ENCODE measurements around the gene SLC52A3. TPM values are rescaled to one million over a fixed set of nuclear protein-coding genes. Genes with fewer than 3 reads are reported as not detected.

The SLC52A3 gene
- total RNA-seq, 2 experiments from 2014 or later = not detected

GRCh38 chr20:787825-788224 lies 19.5 kb upstream of the SLC52A3 start:
- no peak overlapping the region for H3K27ac Mint-ChIP-seq
- no peaks in the 10 kb centered on the region for H3K36me3 Mint-ChIP-seq (ENCODE audit: low read depth)
- no peak overlapping the region for H3K4me3 Mint-ChIP-seq
- H3K9me3 Mint-ChIP-seq = peaks cover 20% of the 10 kb centered on the region
- DNase-seq = no peak
- peaks cover 14% of the 10 kb centered on the region for H3K27me3 Mint-ChIP-seq
- H3K4me1 Mint-ChIP-seq = no peaks in the 10 kb centered on the region
- POLR2A ChIA-PET = no interaction called here
- CTCF ChIA-PET = no interaction called here

GRCh38 chr20:779771-780170 lies 11.5 kb upstream of the SLC52A3 start:
- DNase-seq = no peak
- Mint-ChIP-seq H3K27me3 (peaks cover 8% of the 10 kb centered on the region), H3K4me1 (no peaks in the 10 kb centered on the region), H3K4me3 (no peak overlapping the region), H3K36me3 (ENCODE audit: low read depth) (no peaks in the 10 kb centered on the region), H3K9me3 (peaks cover 11% of the 10 kb centered on the region), H3K27ac (no peak overlapping the region)
- ChIA-PET POLR2A (no interaction called here), CTCF (no interaction called here)

GRCh38 chr20:776165-776564 lies 7.9 kb upstream of the SLC52A3 start:
- H3K9me3 Mint-ChIP-seq = no peaks in the 10 kb centered on the region
- peaks cover 8% of the 10 kb centered on the region for H3K27me3 Mint-ChIP-seq
- H3K4me1 Mint-ChIP-seq = no peaks in the 10 kb centered on the region
- DNase-seq = no peak
- ChIA-PET CTCF (interaction anchor here (1.1 kb wide), 1 partner anchor 331 kb away, joined by 3 read pairs; no protein-coding TSS in a partner anchor), POLR2A (no interaction called here)
- no peak overlapping the region for H3K4me3 Mint-ChIP-seq
- H3K36me3 Mint-ChIP-seq (ENCODE audit: low read depth) = no peaks in the 10 kb centered on the region
- no peak overlapping the region for H3K27ac Mint-ChIP-seq

- H3K27me3 Mint-ChIP-seq = peaks cover 8% of the 10 kb centered on the region
- no peaks in the 10 kb centered on the region for H3K9me3 Mint-ChIP-seq
- ChIA-PET POLR2A (no interaction called here), CTCF (interaction anchor here (1.7 kb wide), 1 partner anchor 37 kb away, joined by 3 read pairs; no protein-coding TSS in a partner anchor)
- DNase-seq = no peak
- no peaks in the 10 kb centered on the region for H3K36me3 Mint-ChIP-seq (ENCODE audit: low read depth)
- H3K27ac Mint-ChIP-seq = no peak overlapping the region
- no peaks in the 10 kb centered on the region for H3K4me1 Mint-ChIP-seq
- no peak overlapping the region for H3K4me3 Mint-ChIP-seq
Measured at GRCh38 chr20:775679-776135, 7.4 kb upstream of the SLC52A3 start.

- Mint-ChIP-seq H3K4me3 (no peak overlapping the region), H3K27ac (no peak overlapping the region), H3K27me3 (peaks cover 6% of the 10 kb centered on the region), H3K36me3 (ENCODE audit: low read depth) (no peaks in the 10 kb centered on the region), H3K9me3 (no peaks in the 10 kb centered on the region), H3K4me1 (no peaks in the 10 kb centered on the region)
- CTCF ChIA-PET = interaction anchor here (1.7 kb wide), 1 partner anchor 36 kb away, joined by 3 read pairs; no protein-coding TSS in a partner anchor
- no peak for DNase-seq
- POLR2A ChIA-PET = no interaction called here
Measured at GRCh38 chr20:774660-775057, 6.4 kb upstream of the SLC52A3 start.

- no peak for DNase-seq
- no peaks in the 10 kb centered on the region for H3K9me3 Mint-ChIP-seq
- no peak overlapping the region for H3K27ac Mint-ChIP-seq
- H3K27me3 Mint-ChIP-seq = peaks cover 6% of the 10 kb centered on the region
- H3K36me3 Mint-ChIP-seq (ENCODE audit: low read depth) = no peaks in the 10 kb centered on the region
- ChIA-PET POLR2A (no interaction called here), CTCF (interaction anchor here (0.7 to 1.7 kb wide), 2 partner anchors 35 to 676 kb away, joined by 3 read pairs; no protein-coding TSS in a partner anchor)
- no peak overlapping the region for H3K4me3 Mint-ChIP-seq
- H3K4me1 Mint-ChIP-seq = no peaks in the 10 kb centered on the region
Measured at GRCh38 chr20:774016-774659, 5.8 kb upstream of the SLC52A3 start.

GRCh38 chr20:772806-773205 lies 4.5 kb upstream of the SLC52A3 start:
- DNase-seq = no peak
- no peak overlapping the region for H3K4me3 Mint-ChIP-seq
- ChIA-PET CTCF (no interaction called here), POLR2A (no interaction called here)
- H3K4me1 Mint-ChIP-seq = no peaks in the 10 kb centered on the region
- no peaks in the 10 kb centered on the region for H3K9me3 Mint-ChIP-seq
- H3K27ac Mint-ChIP-seq = no peak overlapping the region
- H3K36me3 Mint-ChIP-seq (ENCODE audit: low read depth) = no peaks in the 10 kb centered on the region
- peaks cover 2% of the 10 kb centered on the region for H3K27me3 Mint-ChIP-seq

- CTCF ChIA-PET = no interaction called here
Measured at GRCh38 chr20:771741-772464, 3.6 kb upstream of the SLC52A3 start.

GRCh38 chr20:770691-771090 lies 2.4 kb upstream of the SLC52A3 start:
- ChIA-PET CTCF (no interaction called here), POLR2A (no interaction called here)
- peaks cover 5% of the 10 kb centered on the region for H3K27me3 Mint-ChIP-seq
- H3K9me3 Mint-ChIP-seq = no peaks in the 10 kb centered on the region
- H3K4me3 Mint-ChIP-seq = no peak overlapping the region
- no peaks in the 10 kb centered on the region for H3K36me3 Mint-ChIP-seq (ENCODE audit: low read depth)
- H3K4me1 Mint-ChIP-seq = no peaks in the 10 kb centered on the region
- no peak overlapping the region for H3K27ac Mint-ChIP-seq
- no peak for DNase-seq

More at GRCh38 chr20:771741-772464, 3.6 kb upstream of the SLC52A3 start:
- POLR2A ChIA-PET = no interaction called here
- Mint-ChIP-seq H3K27me3 (peaks cover 4% of the 10 kb centered on the region), H3K27ac (no peak overlapping the region), H3K4me3 (no peak overlapping the region), H3K4me1 (no peaks in the 10 kb centered on the region), H3K9me3 (no peaks in the 10 kb centered on the region), H3K36me3 (ENCODE audit: low read depth) (no peaks in the 10 kb centered on the region)
- DNase-seq = no peak

- DNase-seq = no peak
- Mint-ChIP-seq H3K4me1 (no peaks in the 10 kb centered on the region), H3K9me3 (no peaks in the 10 kb centered on the region), H3K4me3 (no peak overlapping the region), H3K27ac (no peak overlapping the region), H3K27me3 (peaks cover 3% of the 10 kb centered on the region), H3K36me3 (ENCODE audit: low read depth) (no peaks in the 10 kb centered on the region)
- ChIA-PET POLR2A (no interaction called here), CTCF (no interaction called here)
Measured at GRCh38 chr20:766906-767305, 1.4 kb downstream of the SLC52A3 start.

GRCh38 chr20:764255-764654 lies 4.0 kb downstream of the SLC52A3 start:
- no peak overlapping the region for H3K27ac Mint-ChIP-seq
- H3K4me3 Mint-ChIP-seq = no peak overlapping the region
- no peaks in the 10 kb centered on the region for H3K36me3 Mint-ChIP-seq (ENCODE audit: low read depth)
- H3K27me3 Mint-ChIP-seq = peaks cover 3% of the 10 kb centered on the region
- ChIA-PET POLR2A (no interaction called here), CTCF (interaction anchor here (0.7 to 1.0 kb wide), 2 partner anchors 24 to 103 kb away, joined by 3 read pairs; no protein-coding TSS in a partner anchor)
- no peak for DNase-seq
- no peaks in the 10 kb centered on the region for H3K4me1 Mint-ChIP-seq
- no peaks in the 10 kb centered on the region for H3K9me3 Mint-ChIP-seq

- Mint-ChIP-seq H3K27ac (no peak overlapping the region), H3K9me3 (no peaks in the 10 kb centered on the region), H3K4me3 (no peak overlapping the region), H3K36me3 (ENCODE audit: low read depth) (no peaks in the 10 kb centered on the region), H3K27me3 (peaks cover 10% of the 10 kb centered on the region), H3K4me1 (peaks cover 6% of the 10 kb centered on the region)
- DNase-seq = no peak
- ChIA-PET CTCF (interaction anchor here (0.8 to 1.4 kb wide), 2 partner anchors 29 to 193 kb away, joined by 3 read pairs; no protein-coding TSS in a partner anchor), POLR2A (no interaction called here)
Measured at GRCh38 chr20:761418-762381, 6.6 kb downstream of the SLC52A3 start.

Measured in activated CD4-positive, alpha-beta T cell treated with anti-CD3 and anti-CD28 coated beads, Interleukin-2, amount 10 ng/mL, durations not matched to agents 7 days and 5 days (primary cell).